K562 (cell line): ENCODE results near the gene MACF1. TPM values are rescaled to one million over a fixed set of nuclear protein-coding genes. Genes with fewer than 3 reads are reported as not detected.

Experiments
- ATAC-seq: fragments of 200-7000 bp; cut with Tn5 transposase; 3 replicates; pipeline ENCODE4 v1.9.1; 2020; ENCODE audit warnings: moderate library complexity
- BruUV-seq: library from RNA; stranded (reverse); fragments of 400-500 nt; replicated peaks from 2 replicates; lab custom pipeline; 2021; lab: Mats Ljungman, UMichigan
- CTCF ChIA-PET: fragments of 300-600 bp; formaldehyde crosslinking; extraction: SDS; loops from one replicate; lab custom pipeline; 2021; ENCODE audit warnings: low intra/inter-chr PET ratio; lab: Yijun Ruan, JAX
- POLR2A ChIA-PET: fragments of 300-600, 350-650 bp; sonication (Branson Sonifier 250); formaldehyde crosslinking; extraction: SDS; loops from one replicate; lab custom pipeline; 2021; ENCODE audit warnings: antibody characterized with exemption, inconsistent platforms; lab: Yijun Ruan, JAX
- DNase-seq, 4 experiments: peaks; one replicate each; pipeline versions ENCODE4 v3.0.0 to v3.0.0-alpha.2; 2011 to 2018; ENCODE audit warnings: low spot score in 3 of 4, mixed read lengths in 3 of 4; ENCODE audit errors: extremely low read depth in 1 of 4
- FAIRE-seq: peaks from 2 replicates; lab custom pipeline; 2011; peaks lifted over from hg19 to GRCh38; lab: Jason Lieb, UNC
- H2AFZ ChIP-seq: 2 replicates; pipeline ENCODE4 v1.6.0; 2011; ENCODE audit warnings: low read depth, low read length, control low read depth, inconsistent platforms
- H3K27ac ChIP-seq: fragments of 200-600 bp; 3 replicates; pipeline ENCODE4 v1.8.0; 2011; ENCODE audit warnings: low read depth, mild to moderate bottlenecking, control low read depth, inconsistent platforms, low read length, moderate library complexity, mixed read lengths; ENCODE audit errors: extremely low read depth
- H3K27me3 ChIP-seq, 2 experiments: fragments of 300-600 bp in 1 of 2; 2 replicates in 1 of 2; 3 replicates in 1 of 2; pipeline versions ENCODE4 v1.6.0 to v1.8.0; 2011; ENCODE audit warnings: inconsistent platforms in 2 of 2, low read length in 2 of 2, mild to moderate bottlenecking in 1 of 2, mixed read lengths in 1 of 2, moderate library complexity in 1 of 2; ENCODE audit not compliant: control insufficient read depth in 2 of 2, insufficient read depth in 2 of 2
- H3K36me3 ChIP-seq: fragments of 300-600 bp; 3 replicates; pipeline ENCODE4 v1.8.0; 2011; ENCODE audit warnings: mild to moderate bottlenecking, low read length, inconsistent platforms; ENCODE audit not compliant: control insufficient read depth, insufficient read depth
- H3K4me1 ChIP-seq, 2 experiments: fragments of 200-600 bp in 1 of 2; replicated peaks in 1 of 2; 2 replicates in 1 of 2; 3 replicates in 1 of 2; pipeline versions ENCODE4 v1.5.1 to v1.8.0; 2011; ENCODE audit warnings: inconsistent platforms in 2 of 2, low read length in 2 of 2, mild to moderate bottlenecking in 1 of 2, mixed read lengths in 1 of 2, moderate library complexity in 1 of 2; ENCODE audit not compliant: control insufficient read depth in 2 of 2, insufficient read depth in 2 of 2
- H3K4me2 ChIP-seq: 2 replicates; pipeline ENCODE4 v1.6.1; 2011; ENCODE audit warnings: low read length, control low read depth, inconsistent platforms, mixed read lengths; ENCODE audit not compliant: insufficient read depth
- H3K4me3 ChIP-seq: fragments of 200-600 bp; sonication (generic), shearing (Covaris generic); 2 replicates; pipeline ENCODE4 v1.5.1; 2016; ENCODE audit warnings: control low read depth, inconsistent platforms
- H3K79me2 ChIP-seq: fragments of 200-600 bp; 3 replicates; pipeline ENCODE4 v1.8.0; 2011; ENCODE audit warnings: low read length, inconsistent platforms; ENCODE audit not compliant: control insufficient read depth, insufficient read depth
- H3K9ac ChIP-seq, 2 experiments: 2 replicates each; pipeline versions ENCODE4 v1.6.0 to v1.6.1; 2011; ENCODE audit warnings: low read depth in 2 of 2, low read length in 2 of 2, control low read depth in 1 of 2, inconsistent platforms in 1 of 2, mild to moderate bottlenecking in 1 of 2, mixed read lengths in 1 of 2; ENCODE audit not compliant: insufficient read depth in 1 of 2
- H3K9me1 ChIP-seq: one replicate; pipeline ENCODE4 v1.6.0; 2011; ENCODE audit warnings: inconsistent platforms, mild to moderate bottlenecking, low read length, moderate library complexity; ENCODE audit not compliant: control insufficient read depth, insufficient read depth
- H3K9me3 ChIP-seq: replicated peaks from 2 replicates; pipeline ENCODE4 v1.5.1; 2011; ENCODE audit warnings: low read depth, low read length, inconsistent platforms; ENCODE audit not compliant: control insufficient read depth, insufficient read depth
- H4K20me1 ChIP-seq: replicated peaks from 2 replicates; pipeline ENCODE4 v1.6.1; 2011; ENCODE audit warnings: low read length, inconsistent platforms, mixed read lengths; ENCODE audit not compliant: control insufficient read depth, insufficient read depth
- CBX5 ChIP-seq: IDR thresholded peaks from 2 replicates; pipeline ENCODE4 v1.6.1; 2014; ENCODE audit warnings: low read depth, borderline replicate concordance
- CREBBP ChIP-seq: IDR thresholded peaks from one replicate; pipeline ENCODE4 v1.6.1; 2012; ENCODE audit warnings: low read depth, mild to moderate bottlenecking, control low read depth, inconsistent platforms, low read length
- E2F3 ChIP-seq: fragments of 250-450 bp; sonication (Bioruptor Pico); IDR thresholded peaks from 2 replicates; pipeline ENCODE4 v1.4.0; 2020; ENCODE audit warnings: mild to moderate bottlenecking
- IRF9 ChIP-seq: fragments of 450-650 bp; IDR thresholded peaks from 2 replicates; pipeline ENCODE4 v1.6.1; 2016; ENCODE audit warnings: missing biosample characterization, missing genetic modification characterization
- NR2C1 ChIP-seq, 2 experiments: fragments of 450-650 bp; IDR thresholded peaks; 2 replicates each; pipeline ENCODE4 v1.6.1; 2017; ENCODE audit warnings: mild to moderate bottlenecking in 2 of 2, antibody characterized with exemption in 1 of 2, inconsistent platforms in 1 of 2, missing compliant biosample characterization in 1 of 2, missing genetic modification characterization in 1 of 2
- POLR2B ChIP-seq: fragments of 450-650 bp; IDR thresholded peaks from 2 replicates; pipeline ENCODE4 v1.6.1; 2018; ENCODE audit warnings: low read depth; ENCODE audit not compliant: partially characterized antibody
- PTRF ChIP-seq: fragments of 450-650 bp; IDR thresholded peaks from 2 replicates; pipeline ENCODE4 v1.6.1; 2016; ENCODE audit warnings: mild to moderate bottlenecking, missing genetic modification characterization, missing compliant biosample characterization
- SMAD4 ChIP-seq: fragments of 250-450 bp; sonication (Bioruptor Pico); conservative IDR thresholded peaks from 2 replicates; pipeline ENCODE4 v1.8.0; 2021; ENCODE audit warnings: inconsistent platforms, mild to moderate bottlenecking, moderate library complexity
- TEAD4 ChIP-seq, 2 experiments: sonication (generic) in 1 of 2; formaldehyde crosslinking in 1 of 2; IDR thresholded peaks; 2 replicates each; pipeline versions ENCODE4 v1.6.1 to v1.8.0; 2012 to 2022; ENCODE audit warnings: borderline replicate concordance in 1 of 2, inconsistent platforms in 1 of 2, low read length in 1 of 2, mild to moderate bottlenecking in 1 of 2, missing genetic modification reagents in 1 of 2
- ZNF384 ChIP-seq: IDR thresholded peaks from 2 replicates; pipeline ENCODE4 v1.6.1; 2012; ENCODE audit warnings: low read depth, low read length, improper control_type of control experiment
- WGBS: fragments of 100-300 bp; shearing (Covaris generic); methylation state at CpG from one replicate; pipeline ENCODE4 v1.1.6; 2016; ENCODE audit warnings: low coverage, mixed read lengths; ENCODE audit not compliant: insufficient coverage; ENCODE audit errors: missing lambda C conversion rate; 5-methylcytosine and 5-hydroxymethylcytosine counted together
- in situ Hi-C: fragments of 300-500 bp; cut with MboI; formaldehyde crosslinking; loops from 4 replicates; pipeline ENCODE4 v1.15.0; 2018; ENCODE audit warnings: inconsistent platforms, mixed read lengths
- intact Hi-C: fragments of 100-400 bp; cut with micrococcal nuclease; formaldehyde crosslinking; loops from 2 replicates; pipeline ENCODE4 v1.14.2; 2022
- polyA plus RNA-seq, 8 experiments: library from polyadenylated mRNA; depleted of rRNA in 4 of 8; stranded (reverse) in 5 of 8; unstranded in 3 of 8; fragments of >200 nt; fragmentation: Nextera tagmentation in 2 of 8; fragmentation: Illumina TruSeq in 1 of 8; extraction: Ambion mirVana in 2 of 8; extraction: Trizol in 1 of 8; gene quantifications; 2 replicates each; pipeline versions ENCODE4 v1.2.1 to v1.2.3, GENCODE V29; 2011 to 2014; ENCODE audit warnings: inconsistent platforms in 1 of 8, missing spikeins in 1 of 8
- total RNA-seq, 7 experiments: library from RNA; depleted of rRNA in 6 of 7; stranded (reverse); fragments of >200 nt in 6 of 7; fragmentation: Illumina TruSeq in 2 of 7; extraction: Trizol in 2 of 7; gene quantifications; 2 replicates each; pipeline versions ENCODE4 v1.2.1 to v1.2.3, GENCODE V29; 2011 to 2021; ENCODE audit warnings: low replicate concordance in 1 of 7
- TF ChIP-seq, protein P1 (sequence below), 2 experiments: fragments of 450-650 bp in 1 of 2; IDR thresholded peaks; 2 replicates each; pipeline ENCODE4 v1.6.1; 2011 to 2017; ENCODE audit warnings: low read depth in 2 of 2, antibody characterized with exemption in 1 of 2, borderline replicate concordance in 1 of 2, low read length in 1 of 2, mild to moderate bottlenecking in 1 of 2, mixed read lengths in 1 of 2; ENCODE audit not compliant: control insufficient read depth in 1 of 2
- TF ChIP-seq, protein P2 (sequence below): fragments of 450-650 bp; formaldehyde crosslinking; IDR thresholded peaks from 2 replicates; pipeline ENCODE4 v1.4.0; 2020; ENCODE audit warnings: mild to moderate bottlenecking, moderate library complexity

The MACF1 gene
- total and polyA plus RNA-seq, 9 of the 15 experiments (the other 6 are each of a cell fraction or from before 2014, with no cell fraction given) = 13.2 to 232 (median 112) TPM

- WGBS = 23% methylated on average over 16 of the region's 16 CpGs
- Histone ChIP-seq H3K4me2 (peak overlapping the region; percentile 55), H3K9me1 (no peaks in the 10 kb centered on the region), H3K27me3 (no peaks in the 10 kb centered on the region), H3K36me3 (peaks cover 63% of the 10 kb centered on the region), H4K20me1 (no peaks in the 10 kb centered on the region), H3K4me3 (no peak overlapping the region), H3K9ac (peak overlapping the region; percentile 22 to 62; a peak in 2 of 4 replicates), H3K79me2 (peaks cover 33% of the 10 kb centered on the region), H3K27ac (peak overlapping the region; percentile 69), H2AFZ (peak overlapping the region; percentile 9), H3K4me1 (peaks cover 22 to 41% of the 10 kb centered on the region in 2 experiments), H3K9me3 (no peaks in the 10 kb centered on the region)
- ChIA-PET POLR2A (interaction anchor here (0.6 to 1.6 kb wide), 7 partner anchors 10 to 172 kb away, joined by 3 to 6 read pairs (median 3); no protein-coding TSS in a partner anchor), CTCF (no interaction called here)
- FAIRE-seq = peak; percentile 99
- intact Hi-C loops (no loop called here), in situ Hi-C loops (no loop called here)
- peak; percentile 87 for ATAC-seq
- peak; percentile 39 to 93 (median 64) for DNase-seq
- no TSS peak for BruUV-seq
- peak; percentile 39; the same call in 1 of the 2 replicates for TF ChIP-seq PTRF (tag)
- 0 out of 2 replicates have a peak, but pooled peaks have one; percentile 34 for TF ChIP-seq E2F3 (CRISPR knock-in tag)
- TF ChIP-seq IRF9 (tag) = 0 out of 2 replicates have a peak, but pooled peaks have one; percentile 7
- TF ChIP-seq CREBBP = no peak
- peak; percentile 14; the same call in 1 of the 2 replicates for TF ChIP-seq NR2C1 (IDR thresholded peaks at IDR 0.05)
- TF ChIP-seq NR2C1 (tag; IDR thresholded peaks at IDR 0.05) = peak; percentile 65
- TF ChIP-seq, protein P1, sequence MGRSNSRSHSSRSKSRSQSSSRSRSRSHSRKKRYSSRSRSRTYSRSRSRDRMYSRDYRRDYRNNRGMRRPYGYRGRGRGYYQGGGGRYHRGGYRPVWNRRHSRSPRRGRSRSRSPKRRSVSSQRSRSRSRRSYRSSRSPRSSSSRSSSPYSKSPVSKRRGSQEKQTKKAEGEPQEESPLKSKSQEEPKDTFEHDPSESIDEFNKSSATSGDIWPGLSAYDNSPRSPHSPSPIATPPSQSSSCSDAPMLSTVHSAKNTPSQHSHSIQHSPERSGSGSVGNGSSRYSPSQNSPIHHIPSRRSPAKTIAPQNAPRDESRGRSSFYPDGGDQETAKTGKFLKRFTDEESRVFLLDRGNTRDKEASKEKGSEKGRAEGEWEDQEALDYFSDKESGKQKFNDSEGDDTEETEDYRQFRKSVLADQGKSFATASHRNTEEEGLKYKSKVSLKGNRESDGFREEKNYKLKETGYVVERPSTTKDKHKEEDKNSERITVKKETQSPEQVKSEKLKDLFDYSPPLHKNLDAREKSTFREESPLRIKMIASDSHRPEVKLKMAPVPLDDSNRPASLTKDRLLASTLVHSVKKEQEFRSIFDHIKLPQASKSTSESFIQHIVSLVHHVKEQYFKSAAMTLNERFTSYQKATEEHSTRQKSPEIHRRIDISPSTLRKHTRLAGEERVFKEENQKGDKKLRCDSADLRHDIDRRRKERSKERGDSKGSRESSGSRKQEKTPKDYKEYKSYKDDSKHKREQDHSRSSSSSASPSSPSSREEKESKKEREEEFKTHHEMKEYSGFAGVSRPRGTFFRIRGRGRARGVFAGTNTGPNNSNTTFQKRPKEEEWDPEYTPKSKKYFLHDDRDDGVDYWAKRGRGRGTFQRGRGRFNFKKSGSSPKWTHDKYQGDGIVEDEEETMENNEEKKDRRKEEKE (IDR thresholded peaks at IDR 0.05; ENCODE audit: borderline replicate concordance in 1 of 2, control insufficient read depth in 1 of 2, low read depth in 2 of 2, low read length in 1 of 2) = no peak
- TF ChIP-seq POLR2B = no peak
- TF ChIP-seq CBX5 = no peak
- TF ChIP-seq, protein P2, sequence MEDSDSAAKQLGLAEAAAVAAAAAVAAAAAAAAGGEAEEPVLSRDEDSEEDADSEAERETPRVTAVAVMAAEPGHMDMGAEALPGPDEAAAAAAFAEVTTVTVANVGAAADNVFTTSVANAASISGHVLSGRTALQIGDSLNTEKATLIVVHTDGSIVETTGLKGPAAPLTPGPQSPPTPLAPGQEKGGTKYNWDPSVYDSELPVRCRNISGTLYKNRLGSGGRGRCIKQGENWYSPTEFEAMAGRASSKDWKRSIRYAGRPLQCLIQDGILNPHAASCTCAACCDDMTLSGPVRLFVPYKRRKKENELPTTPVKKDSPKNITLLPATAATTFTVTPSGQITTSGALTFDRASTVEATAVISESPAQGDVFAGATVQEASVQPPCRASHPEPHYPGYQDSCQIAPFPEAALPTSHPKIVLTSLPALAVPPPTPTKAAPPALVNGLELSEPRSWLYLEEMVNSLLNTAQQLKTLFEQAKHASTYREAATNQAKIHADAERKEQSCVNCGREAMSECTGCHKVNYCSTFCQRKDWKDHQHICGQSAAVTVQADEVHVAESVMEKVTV (CRISPR knock-in tag) = no peak
- TF ChIP-seq SMAD4 (CRISPR knock-in tag) = peak; percentile 83
- TF ChIP-seq TEAD4 (IDR thresholded peaks at IDR 0.05; ENCODE audit: low read length) = peak; percentile 35
- no peak for TF ChIP-seq TEAD4 (CRISPR knock-in tag; IDR thresholded peaks at IDR 0.05; ENCODE audit: borderline replicate concordance)
- TF ChIP-seq ZNF384 = no peak
Observed at GRCh38 chr1:39385067-39385988, 180.8 kb downstream of the MACF1 start.
